GM12864 (cell line): Measurements from ENCODE around the gene OR52K1.

Experiments
- DNase-seq: peaks from one replicate; pipeline ENCODE4 v3.0.0-alpha.2; 2011; ENCODE audit warnings: low read depth
- H3K4me3 ChIP-seq: 2 replicates; pipeline ENCODE4 v1.5.1; 2011; ENCODE audit warnings: mild to moderate bottlenecking, low read depth, low read length, control low read depth
- TF ChIP-seq, protein P1 (sequence below): IDR thresholded peaks from 2 replicates; pipeline ENCODE4 v1.5.1; 2011; ENCODE audit warnings: low read depth, mild to moderate bottlenecking, moderate library complexity, low read length, control low read depth, inconsistent platforms; ENCODE audit errors: missing control alignments

OR52K1 gene

DNA sequence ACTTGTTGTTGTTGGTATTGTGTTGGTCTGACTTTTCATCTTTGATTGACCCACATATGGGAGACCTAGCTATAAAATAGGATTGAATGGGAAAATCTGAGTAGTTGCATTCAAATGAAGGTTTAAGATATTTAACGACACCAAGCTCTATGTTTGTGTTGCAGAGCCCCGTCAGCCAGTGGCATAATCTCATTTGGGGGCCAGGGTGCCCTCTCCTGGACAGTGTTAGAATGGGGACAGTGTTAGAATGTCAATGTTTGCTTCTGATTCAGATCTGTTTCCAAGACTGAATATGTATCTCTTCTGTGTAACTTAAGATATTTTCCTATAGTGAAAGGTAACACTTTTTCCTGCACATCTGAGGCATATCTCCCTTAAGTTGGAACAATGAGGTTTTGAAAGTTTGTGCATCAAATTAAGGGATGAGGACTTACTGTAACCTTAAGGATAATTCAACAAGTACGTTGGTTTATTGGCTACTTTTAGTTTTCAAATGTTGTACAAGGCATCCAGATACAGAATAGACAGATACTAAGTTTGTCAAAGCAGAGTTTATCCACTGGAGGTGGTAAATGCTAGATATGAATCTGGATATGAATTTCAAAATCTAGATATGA lies 57.3 kb downstream of the OR52K1 start:
- TF ChIP-seq, protein P1, sequence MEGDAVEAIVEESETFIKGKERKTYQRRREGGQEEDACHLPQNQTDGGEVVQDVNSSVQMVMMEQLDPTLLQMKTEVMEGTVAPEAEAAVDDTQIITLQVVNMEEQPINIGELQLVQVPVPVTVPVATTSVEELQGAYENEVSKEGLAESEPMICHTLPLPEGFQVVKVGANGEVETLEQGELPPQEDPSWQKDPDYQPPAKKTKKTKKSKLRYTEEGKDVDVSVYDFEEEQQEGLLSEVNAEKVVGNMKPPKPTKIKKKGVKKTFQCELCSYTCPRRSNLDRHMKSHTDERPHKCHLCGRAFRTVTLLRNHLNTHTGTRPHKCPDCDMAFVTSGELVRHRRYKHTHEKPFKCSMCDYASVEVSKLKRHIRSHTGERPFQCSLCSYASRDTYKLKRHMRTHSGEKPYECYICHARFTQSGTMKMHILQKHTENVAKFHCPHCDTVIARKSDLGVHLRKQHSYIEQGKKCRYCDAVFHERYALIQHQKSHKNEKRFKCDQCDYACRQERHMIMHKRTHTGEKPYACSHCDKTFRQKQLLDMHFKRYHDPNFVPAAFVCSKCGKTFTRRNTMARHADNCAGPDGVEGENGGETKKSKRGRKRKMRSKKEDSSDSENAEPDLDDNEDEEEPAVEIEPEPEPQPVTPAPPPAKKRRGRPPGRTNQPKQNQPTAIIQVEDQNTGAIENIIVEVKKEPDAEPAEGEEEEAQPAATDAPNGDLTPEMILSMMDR = peak; percentile 65
- DNase-seq = no peak
- no peak overlapping the region for H3K4me3 ChIP-seq

DNA sequence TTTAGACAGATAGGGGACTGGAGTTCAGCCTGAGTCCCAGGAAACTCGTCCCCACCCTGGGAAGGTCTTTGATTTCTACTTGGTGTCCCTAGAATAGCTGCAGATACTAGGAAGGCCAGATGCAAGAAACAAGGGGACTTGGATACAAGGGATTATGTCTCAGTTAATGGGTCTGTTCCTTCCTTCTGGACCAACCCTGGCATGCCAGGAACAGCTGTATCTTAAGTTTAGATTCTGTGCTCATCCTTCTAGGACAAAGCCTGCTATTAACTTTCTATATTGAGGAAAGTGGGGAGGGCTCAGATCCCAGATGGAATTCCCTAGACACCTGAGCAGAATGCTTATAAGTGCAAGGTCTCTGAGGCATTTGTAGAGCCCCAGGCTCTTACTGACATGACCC lies 58.6 kb downstream of the OR52K1 start:
- DNase-seq = no peak
- TF ChIP-seq, protein P1 = no peak
- no peak overlapping the region for H3K4me3 ChIP-seq
